ENCODE results near the gene AKR1B1. TPM values are rescaled to one million over a fixed set of nuclear protein-coding genes. Genes with fewer than 3 reads are reported as not detected.

The AKR1B1 gene
- polyA plus RNA-seq, 6 donors from 2014 or later: 134 to 174 (median 144) TPM

DNA sequence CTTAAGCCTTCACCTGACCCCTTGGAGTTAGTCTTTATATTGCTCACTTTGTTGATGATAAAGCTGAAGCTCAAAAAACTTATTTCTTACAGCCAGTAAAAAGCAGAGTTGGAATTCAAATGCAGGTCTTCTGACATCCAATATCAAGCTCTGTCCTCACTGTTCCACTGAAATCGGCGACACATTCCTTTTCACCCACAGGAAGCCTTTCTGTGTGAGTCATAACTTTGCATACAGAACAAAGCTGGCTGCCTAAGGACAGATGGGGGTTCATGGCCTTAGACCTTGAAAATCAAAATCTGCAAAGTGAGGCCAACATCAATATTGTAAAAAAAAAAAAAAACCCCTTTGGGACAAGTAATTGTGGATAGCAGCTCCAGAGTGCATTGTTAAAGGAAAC lies 21.8 kb upstream of the AKR1B1 start:
- DNase-seq (no peak), ATAC-seq (ENCODE audit: low read depth in 2 of 2) (no peak)
- Mint-ChIP-seq H3K4me3 (no peak overlapping the region), H3K4me1 (no peaks in the 10 kb centered on the region), H3K27me3 (peaks cover 4 to 25% (median 13%) of the 10 kb centered on the region in 3 donors), H3K27ac (no peak overlapping the region), H3K9me3 (peaks cover 0 to 8% (median 0%) of the 10 kb centered on the region in 7 donors), H3K36me3 (no peaks in the 10 kb centered on the region)

DNA sequence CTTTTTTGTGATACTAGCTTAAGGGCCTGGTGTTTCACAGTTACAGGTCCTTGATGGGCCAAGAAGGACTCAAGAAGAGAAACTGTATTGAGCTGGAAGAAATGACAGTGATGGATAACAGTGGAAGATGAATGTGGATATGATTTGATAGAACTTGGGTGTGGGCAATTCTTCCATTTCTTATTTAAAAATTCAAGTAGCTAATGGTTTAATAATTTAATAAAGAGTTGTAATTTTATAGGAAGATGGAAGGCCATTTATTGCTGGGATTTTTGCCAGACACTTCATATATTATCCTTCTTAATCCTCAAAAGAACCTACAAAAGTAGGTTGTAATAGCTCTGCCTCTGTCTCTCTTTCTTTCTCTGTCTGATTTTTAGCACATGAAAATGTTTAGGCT lies 21.3 kb upstream of the AKR1B1 start:
- Mint-ChIP-seq H3K4me1 (no peaks in the 10 kb centered on the region), H3K27me3 (peaks cover 3 to 20% (median 8%) of the 10 kb centered on the region in 3 donors)
- ATAC-seq (ENCODE audit: low read depth in 2 of 2): no peak

DNA sequence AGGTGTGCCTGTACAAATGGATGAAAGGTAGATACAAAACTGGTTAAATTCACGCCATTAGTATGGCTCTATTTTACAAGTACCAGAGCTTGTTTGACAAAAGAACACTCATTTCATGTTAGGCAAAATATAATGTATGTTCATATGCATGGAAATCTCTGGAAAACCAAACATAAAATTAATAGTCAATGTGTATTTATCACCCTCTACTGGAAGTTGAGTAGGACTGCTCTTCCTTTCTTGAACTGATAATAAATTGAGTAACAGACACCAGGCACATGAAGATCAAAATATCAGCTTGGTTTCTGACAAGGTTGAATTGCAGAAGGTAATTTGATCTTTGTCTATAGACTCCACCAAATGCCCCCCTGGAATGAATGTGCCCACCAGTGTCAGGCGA lies 19.8 kb upstream of the AKR1B1 start:
- H3K27me3 Mint-ChIP-seq: peaks cover 0 to 9% (median 8%) of the 10 kb centered on the region in 3 donors
- peaks cover 0 to 6% of the 10 kb centered on the region in 2 donors for H3K36me3 Mint-ChIP-seq
- H3K9me3 Mint-ChIP-seq: peaks cover 0 to 8% (median 2%) of the 10 kb centered on the region in 7 donors
- H3K27ac Mint-ChIP-seq: no peak overlapping the region
- H3K4me1 Mint-ChIP-seq: no peaks in the 10 kb centered on the region
- ATAC-seq (ENCODE audit: low read depth in 2 of 2) (no peak), DNase-seq (no peak)
- H3K4me3 Mint-ChIP-seq: no peak overlapping the region

More for the DNA sequence above, 21.3 kb upstream of the AKR1B1 start:
- no peak for DNase-seq
- H3K36me3 Mint-ChIP-seq: peaks cover 0 to under 1% of the 10 kb centered on the region in 2 donors
- H3K4me3 Mint-ChIP-seq: no peak overlapping the region
- H3K9me3 Mint-ChIP-seq: peaks cover 0 to 8% (median 0%) of the 10 kb centered on the region in 7 donors
- no peak overlapping the region for H3K27ac Mint-ChIP-seq

DNA sequence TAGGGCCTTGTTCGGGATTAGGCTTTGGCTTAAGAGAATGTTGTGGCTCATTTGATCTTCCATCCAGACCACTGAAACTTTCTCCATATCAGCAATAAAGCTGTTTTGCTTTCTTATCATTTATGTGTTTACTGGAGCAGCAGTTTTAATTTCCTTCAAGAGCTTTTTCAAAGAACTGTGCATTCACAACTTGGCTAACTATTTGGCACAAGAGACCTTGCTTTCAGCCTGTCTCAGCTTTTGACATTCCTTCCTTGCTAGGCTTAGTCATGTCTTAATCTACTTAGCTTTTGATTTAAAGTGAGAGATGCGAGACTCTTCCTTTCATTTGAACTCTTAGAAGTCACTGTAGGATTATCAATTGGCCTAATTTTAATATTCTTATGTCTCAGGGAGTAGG lies 19.1 kb upstream of the AKR1B1 start:
- peaks cover 0 to 9% (median under 1%) of the 10 kb centered on the region in 3 donors for H3K27me3 Mint-ChIP-seq
- H3K9me3 Mint-ChIP-seq: peaks cover 0 to 6% (median 0%) of the 10 kb centered on the region in 7 donors
- H3K36me3 Mint-ChIP-seq: peaks cover 0 to 6% of the 10 kb centered on the region in 2 donors
- H3K4me3 Mint-ChIP-seq: no peak overlapping the region
- H3K4me1 Mint-ChIP-seq: no peaks in the 10 kb centered on the region
- ATAC-seq (ENCODE audit: low read depth in 2 of 2) (no peak), DNase-seq (no peak)
- no peak overlapping the region for H3K27ac Mint-ChIP-seq

DNA sequence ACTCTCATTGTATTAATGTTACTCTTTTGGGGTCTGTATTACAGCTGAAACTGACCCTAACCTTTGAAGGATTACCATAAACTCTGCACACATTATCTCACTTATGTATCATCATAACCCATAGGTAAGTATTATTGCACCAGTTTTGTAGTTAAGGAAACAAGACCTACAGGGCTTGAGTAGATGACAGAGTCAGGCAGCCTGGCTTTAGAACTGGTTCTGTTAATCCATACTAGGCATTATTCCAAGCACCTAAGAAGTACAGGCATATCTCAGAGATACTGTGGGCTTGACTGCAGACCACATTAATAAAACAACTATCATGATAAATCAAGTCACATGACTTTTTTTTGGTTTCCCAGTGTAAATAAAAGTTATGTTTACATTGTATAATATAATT lies 17.1 kb upstream of the AKR1B1 start:
- ATAC-seq (ENCODE audit: low read depth in 2 of 2) (no peak), DNase-seq (no peak)
- Mint-ChIP-seq H3K4me3 (no peak overlapping the region), H3K36me3 (peaks cover 0 to 6% of the 10 kb centered on the region in 2 donors), H3K9me3 (peaks cover 0 to 6% (median 0%) of the 10 kb centered on the region in 7 donors), H3K27ac (no peak overlapping the region), H3K4me1 (no peaks in the 10 kb centered on the region), H3K27me3 (peaks cover 0 to 15% (median 9%) of the 10 kb centered on the region in 3 donors)

GRCh38 chr7:134474828-134475227 lies 15.9 kb upstream of the AKR1B1 start:
- H3K4me3 Mint-ChIP-seq: no peak overlapping the region
- H3K9me3 Mint-ChIP-seq: peaks cover 0 to 6% (median 0%) of the 10 kb centered on the region in 7 donors

GRCh38 chr7:134473861-134474291 lies 15.0 kb upstream of the AKR1B1 start:
- Mint-ChIP-seq H3K36me3 (peaks cover 0 to 6% of the 10 kb centered on the region in 2 donors), H3K27me3 (peaks cover 0 to 19% (median 6%) of the 10 kb centered on the region in 3 donors), H3K9me3 (peaks cover 0 to 6% (median 0%) of the 10 kb centered on the region in 7 donors), H3K27ac (no peak overlapping the region), H3K4me1 (no peaks in the 10 kb centered on the region), H3K4me3 (no peak overlapping the region)
- no peak for ATAC-seq (ENCODE audit: low read depth in 2 of 2)
- no peak for DNase-seq

More at GRCh38 chr7:134474828-134475227, 15.9 kb upstream of the AKR1B1 start:
- no peak for DNase-seq
- ATAC-seq (ENCODE audit: low read depth in 2 of 2): no peak
- Mint-ChIP-seq H3K36me3 (peaks cover 0 to 6% of the 10 kb centered on the region in 2 donors), H3K27ac (no peak overlapping the region), H3K27me3 (peaks cover 0 to 19% (median 9%) of the 10 kb centered on the region in 3 donors), H3K4me1 (no peaks in the 10 kb centered on the region)

- Mint-ChIP-seq H3K4me3 (no peak overlapping the region), H3K36me3 (peaks cover 0 to 6% of the 10 kb centered on the region in 2 donors), H3K9me3 (peaks cover 0 to 6% (median 0%) of the 10 kb centered on the region in 7 donors), H3K4me1 (no peaks in the 10 kb centered on the region), H3K27ac (no peak overlapping the region), H3K27me3 (peaks cover 4 to 19% (median 6%) of the 10 kb centered on the region in 3 donors)
- ATAC-seq (ENCODE audit: low read depth in 2 of 2) (no peak), DNase-seq (no peak)
These were observed 13.8 kb upstream of the AKR1B1 start for GRCh38 chr7:134472572-134473244.

GRCh38 chr7:134470864-134471263 lies 12.0 kb upstream of the AKR1B1 start:
- peaks cover 0 to 6% of the 10 kb centered on the region in 2 donors for H3K36me3 Mint-ChIP-seq
- H3K27ac Mint-ChIP-seq: no peak overlapping the region
- H3K27me3 Mint-ChIP-seq: peaks cover 6 to 19% (median 11%) of the 10 kb centered on the region in 3 donors
- DNase-seq (no peak), ATAC-seq (ENCODE audit: low read depth in 2 of 2) (no peak)
- H3K9me3 Mint-ChIP-seq: peaks cover 0 to 13% (median 4%) of the 10 kb centered on the region in 7 donors
- H3K4me3 Mint-ChIP-seq: no peak overlapping the region
- H3K4me1 Mint-ChIP-seq: no peaks in the 10 kb centered on the region

- peaks cover 0 to 3% (median 0%) of the 10 kb centered on the region in 3 donors for H3K4me1 Mint-ChIP-seq
- peaks cover 4 to 19% (median 11%) of the 10 kb centered on the region in 3 donors for H3K27me3 Mint-ChIP-seq
- peaks cover 7 to 12% of the 10 kb centered on the region in 2 donors for H3K36me3 Mint-ChIP-seq
- H3K9me3 Mint-ChIP-seq: peaks cover 8 to 19% (median 11%) of the 10 kb centered on the region in 7 donors
- DNase-seq (no peak), ATAC-seq (ENCODE audit: low read depth in 2 of 2) (no peak)
- H3K4me3 Mint-ChIP-seq: no peak overlapping the region
- no peak overlapping the region for H3K27ac Mint-ChIP-seq
These were observed 10.7 kb upstream of the AKR1B1 start for GRCh38 chr7:134469622-134470021.

DNA sequence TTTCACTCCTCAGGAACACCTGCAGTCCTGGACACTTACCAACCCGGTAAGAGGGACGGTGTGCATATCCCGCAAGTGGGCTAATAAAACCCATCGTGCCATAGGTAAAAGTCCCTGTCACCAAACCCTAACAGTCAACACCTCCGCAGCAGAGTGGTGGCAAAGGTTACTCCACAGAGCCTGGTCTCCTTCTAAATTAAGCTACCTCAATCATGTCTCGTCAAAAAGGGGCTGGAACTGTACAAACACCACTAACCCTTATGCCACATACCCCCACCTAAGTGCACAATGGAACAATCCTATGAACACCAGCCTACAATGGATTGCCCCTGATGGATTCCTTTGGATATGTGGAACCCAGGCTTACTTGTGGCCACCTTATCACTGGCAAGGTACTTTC lies 9.6 kb upstream of the AKR1B1 start:
- Mint-ChIP-seq H3K4me1 (peaks cover 0 to 3% (median 0%) of the 10 kb centered on the region in 3 donors), H3K27ac (no peak overlapping the region), H3K36me3 (peaks cover 7 to 20% of the 10 kb centered on the region in 2 donors), H3K4me3 (no peak overlapping the region), H3K27me3 (peaks cover 3 to 19% (median 11%) of the 10 kb centered on the region in 3 donors), H3K9me3 (peaks cover 8 to 26% (median 19%) of the 10 kb centered on the region in 7 donors)
- DNase-seq: no peak
- no peak for ATAC-seq (ENCODE audit: low read depth in 2 of 2)

DNA sequence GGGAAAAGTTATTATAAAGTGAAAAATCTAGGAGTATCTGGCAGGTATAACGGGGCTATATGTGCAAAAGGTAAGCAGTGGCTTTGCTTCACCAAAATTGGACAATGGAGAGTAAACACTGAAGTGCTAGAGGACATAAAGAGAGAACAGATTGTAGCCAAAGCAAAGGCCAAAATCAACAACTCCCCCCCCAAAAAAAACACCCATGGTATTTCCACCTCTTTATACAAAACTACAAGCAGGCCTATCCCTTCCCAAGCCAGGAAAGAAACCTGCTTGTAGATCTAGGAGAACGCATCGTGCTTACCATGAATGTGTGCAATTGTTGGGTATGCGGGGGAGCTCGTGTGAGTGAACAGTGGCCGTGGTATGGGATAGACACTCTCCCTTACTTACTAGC lies 9.2 kb upstream of the AKR1B1 start:
- no peak for ATAC-seq (ENCODE audit: low read depth in 2 of 2)
- Mint-ChIP-seq H3K27ac (no peak overlapping the region), H3K27me3 (peaks cover 3 to 19% (median 11%) of the 10 kb centered on the region in 3 donors), H3K4me3 (no peak overlapping the region), H3K36me3 (peaks cover 7 to 20% of the 10 kb centered on the region in 2 donors), H3K4me1 (peaks cover 0 to 3% (median 0%) of the 10 kb centered on the region in 3 donors), H3K9me3 (peaks cover 8 to 26% (median 19%) of the 10 kb centered on the region in 7 donors)
- DNase-seq: no peak

DNA sequence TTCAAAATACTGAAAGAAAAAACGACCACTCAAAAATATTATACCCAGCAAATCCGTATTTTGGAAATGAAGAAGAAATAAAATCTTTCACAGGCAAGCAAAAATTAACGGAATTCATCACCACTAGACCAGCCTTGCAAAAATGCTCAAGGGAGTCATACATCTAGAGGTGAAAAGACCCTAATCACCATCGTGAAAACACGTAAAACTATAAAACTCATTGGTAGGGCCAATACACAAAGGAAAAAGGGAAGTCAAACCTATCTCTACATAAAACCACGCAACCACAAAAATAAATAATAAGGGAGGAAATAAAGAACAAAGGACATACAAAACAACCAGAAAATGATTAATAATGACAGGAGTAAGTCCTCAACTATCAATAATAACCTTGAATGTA lies 6.6 kb upstream of the AKR1B1 start:
- no peak for DNase-seq
- Mint-ChIP-seq H3K27me3 (peaks cover 0 to 11% (median 3%) of the 10 kb centered on the region in 3 donors), H3K4me1 (peaks cover 0 to 3% (median 0%) of the 10 kb centered on the region in 3 donors), H3K9me3 (peaks cover 8 to 26% (median 18%) of the 10 kb centered on the region in 7 donors), H3K27ac (no peak overlapping the region), H3K4me3 (no peak overlapping the region), H3K36me3 (peaks cover 7 to 20% of the 10 kb centered on the region in 2 donors)
- no peak for ATAC-seq (ENCODE audit: low read depth in 2 of 2)

GRCh38 chr7:134464496-134464895 lies 5.6 kb upstream of the AKR1B1 start:
- Mint-ChIP-seq H3K4me3 (no peak overlapping the region), H3K36me3 (peaks cover 7 to 20% of the 10 kb centered on the region in 2 donors), H3K9me3 (peaks cover 8 to 26% (median 18%) of the 10 kb centered on the region in 7 donors), H3K27me3 (peaks cover 0 to 11% (median 3%) of the 10 kb centered on the region in 3 donors), H3K27ac (no peak overlapping the region), H3K4me1 (peaks cover 2 to 10% (median 8%) of the 10 kb centered on the region in 3 donors)
- ATAC-seq (ENCODE audit: low read depth in 2 of 2) (no peak), DNase-seq (no peak)

Measured in naive B cell (primary cell).